ENCODE measurements around the gene CNKSR1. TPM values are rescaled to one million over a fixed set of nuclear protein-coding genes. Genes with fewer than 3 reads are reported as not detected.

The CNKSR1 gene
- polyA plus RNA-seq, 1 donor (not counting 4 experiments of a cell fraction or from before 2014, with no cell fraction given) = 10.6 TPM

GRCh38 chr1:26188477-26188876 is 11.2 kb downstream of the CNKSR1 start:
- no peaks in the 10 kb centered on the region for H3K79me2 ChIP-seq (ENCODE audit: control insufficient read depth, insufficient read depth, low read length)
- no peak for TF ChIP-seq CTCF (optimal IDR thresholded peaks at IDR 0.05 in 1 of 3, IDR thresholded peaks at IDR 0.05 in 1 of 3, conservative IDR thresholded peaks at IDR 0.05 in 1 of 3; ENCODE audit: extremely low read depth in 1 of 3, insufficient read depth in 2 of 3, low read length in 3 of 3)
- no peak for TF ChIP-seq EZH2 (IDR thresholded peaks at IDR 0.05; ENCODE audit: low read length)
- FAIRE-seq (no peak), DNase-seq (ENCODE audit: low read depth, low spot score) (no peak)
- H2AFZ ChIP-seq (ENCODE audit: control insufficient read depth, low read length) = no peak overlapping the region
- no peaks in the 10 kb centered on the region for H4K20me1 ChIP-seq (ENCODE audit: control insufficient read depth, extremely low read depth, insufficient read depth, low read length)
- peaks cover 24 to 33% of the 10 kb centered on the region in 2 experiments for H3K36me3 ChIP-seq (ENCODE audit: control insufficient read depth in 2 of 2, extremely low read depth in 1 of 2, insufficient read depth in 2 of 2, low read length in 2 of 2)
- no peak overlapping the region for H3K27ac ChIP-seq (ENCODE audit: control insufficient read depth, insufficient read depth, low read length)
- no peaks in the 10 kb centered on the region for H3K9me1 ChIP-seq (ENCODE audit: control insufficient read depth, extremely low read depth, insufficient read depth, low read length)
- no peaks in the 10 kb centered on the region for H3K4me1 ChIP-seq (ENCODE audit: control insufficient read depth, extremely low read depth, insufficient read depth, low read length)
- H3K9me3 ChIP-seq (ENCODE audit: control insufficient read depth, low read depth, low read length) = no peaks in the 10 kb centered on the region
- H3K4me3 ChIP-seq (ENCODE audit: control insufficient read depth in 2 of 3, extremely low read depth in 1 of 3, insufficient read depth in 2 of 3, low read depth in 1 of 3, low read length in 3 of 3) = no peak overlapping the region
- no peak overlapping the region for H3K9ac ChIP-seq (ENCODE audit: control insufficient read depth, extremely low read depth, insufficient read depth, low read length)
- no peaks in the 10 kb centered on the region for H3K27me3 ChIP-seq (ENCODE audit: control insufficient read depth, extremely low read depth, insufficient read depth, low read length)
- dilution Hi-C loops (cut with MboI; ENCODE audit: extremely low pct_ligation_motif_present, low sequenced_read_pairs) = no loop called here
- H3K4me2 ChIP-seq (ENCODE audit: control insufficient read depth, extremely low read depth, insufficient read depth, low read depth, low read length) = no peak overlapping the region

- no peaks in the 10 kb centered on the region for H3K9me3 ChIP-seq (ENCODE audit: control insufficient read depth, low read depth, low read length)
- FAIRE-seq = no peak
- H3K27me3 ChIP-seq (ENCODE audit: control insufficient read depth, extremely low read depth, insufficient read depth, low read length) = no peaks in the 10 kb centered on the region
- TF ChIP-seq EZH2 (IDR thresholded peaks at IDR 0.05; ENCODE audit: low read length) = no peak
- no peak for TF ChIP-seq CTCF (optimal IDR thresholded peaks at IDR 0.05 in 1 of 3, IDR thresholded peaks at IDR 0.05 in 1 of 3, conservative IDR thresholded peaks at IDR 0.05 in 1 of 3; ENCODE audit: extremely low read depth in 1 of 3, insufficient read depth in 2 of 3, low read length in 3 of 3)
- H3K27ac ChIP-seq (ENCODE audit: control insufficient read depth, insufficient read depth, low read length) = no peak overlapping the region
- H3K79me2 ChIP-seq (ENCODE audit: control insufficient read depth, insufficient read depth, low read length) = no peaks in the 10 kb centered on the region
- DNase-seq (ENCODE audit: low read depth, low spot score) = no peak
- no peaks in the 10 kb centered on the region for H4K20me1 ChIP-seq (ENCODE audit: control insufficient read depth, extremely low read depth, insufficient read depth, low read length)
- H3K4me1 ChIP-seq (ENCODE audit: control insufficient read depth, extremely low read depth, insufficient read depth, low read length) = no peaks in the 10 kb centered on the region
- H2AFZ ChIP-seq (ENCODE audit: control insufficient read depth, low read length) = no peak overlapping the region
- no peak overlapping the region for H3K9ac ChIP-seq (ENCODE audit: control insufficient read depth, extremely low read depth, insufficient read depth, low read length)
- dilution Hi-C loops (cut with MboI; ENCODE audit: extremely low pct_ligation_motif_present, low sequenced_read_pairs) = no loop called here
- H3K4me3 ChIP-seq (ENCODE audit: control insufficient read depth in 2 of 3, extremely low read depth in 1 of 3, insufficient read depth in 2 of 3, low read depth in 1 of 3, low read length in 3 of 3) = no peak overlapping the region
- H3K36me3 ChIP-seq (ENCODE audit: control insufficient read depth in 2 of 2, extremely low read depth in 1 of 2, insufficient read depth in 2 of 2, low read length in 2 of 2) = peaks cover 23 to 28% of the 10 kb centered on the region in 2 experiments
- no peaks in the 10 kb centered on the region for H3K9me1 ChIP-seq (ENCODE audit: control insufficient read depth, extremely low read depth, insufficient read depth, low read length)
- no peak overlapping the region for H3K4me2 ChIP-seq (ENCODE audit: control insufficient read depth, extremely low read depth, insufficient read depth, low read depth, low read length)
These were observed 12.0 kb downstream of the CNKSR1 start for GRCh38 chr1:26189331-26189730.

Data from keratinocyte (primary cell).